CD4-positive, alpha-beta T cell treated with Interleukin-1 beta for 1 hour (primary cell): Measurements from ENCODE around the gene CDH22.

Experiments used
- DNase-seq, 2 donors: peaks; one replicate each; pipeline ENCODE4 v3.0.0-alpha.2; 2020 to 2022

Gene CDH22

GRCh38 chr20:46212252-46212651, 96.0 kb downstream of the CDH22 start:
- DNase-seq = no peak

DNA sequence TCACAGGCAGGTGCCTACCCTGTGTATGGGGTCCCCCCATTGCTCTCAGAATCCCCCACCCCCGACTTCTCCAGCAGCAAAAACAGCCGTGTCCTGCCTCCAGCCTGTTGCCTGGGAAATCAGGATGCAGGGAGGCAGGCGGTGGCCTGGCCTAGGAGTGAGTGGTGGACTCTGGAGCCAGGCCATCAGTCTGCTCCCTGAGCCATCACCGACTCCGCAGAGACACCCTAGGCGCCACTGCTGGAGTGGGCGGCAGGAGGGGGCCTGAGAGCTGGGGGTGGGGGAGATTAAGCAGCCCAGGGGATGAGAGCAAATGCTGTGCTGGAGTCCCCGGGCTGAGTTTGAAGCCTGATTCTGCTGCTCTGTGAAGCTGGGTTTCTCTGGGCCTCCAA, 97.0 kb downstream of the CDH22 start:
- DNase-seq = no peak

GRCh38 chr20:46210672-46211330, 97.5 kb downstream of the CDH22 start:
- DNase-seq = no peak

GRCh38 chr20:46209930-46210671, 98.2 kb downstream of the CDH22 start:
- no peak for DNase-seq

DNA sequence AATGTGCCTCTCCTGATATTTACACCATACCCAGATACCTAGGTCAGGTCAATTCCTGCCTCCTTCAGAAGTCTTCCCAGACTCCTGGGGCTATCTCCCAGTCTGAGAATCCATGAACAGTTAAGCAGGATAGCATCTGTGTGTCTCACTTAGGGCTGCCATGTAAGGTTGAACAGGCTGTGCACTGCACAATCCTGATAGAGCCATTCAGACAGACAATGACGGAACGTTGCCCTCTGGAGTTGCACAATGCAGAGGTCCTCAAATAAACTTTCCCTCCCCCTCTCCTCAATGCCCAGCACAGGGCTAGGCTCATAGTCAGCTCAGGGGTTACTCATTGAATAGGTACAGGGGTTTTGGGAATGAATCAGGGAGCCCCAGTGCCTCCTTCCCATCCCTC, 100.5 kb downstream of the CDH22 start:
- DNase-seq = no peak

DNA sequence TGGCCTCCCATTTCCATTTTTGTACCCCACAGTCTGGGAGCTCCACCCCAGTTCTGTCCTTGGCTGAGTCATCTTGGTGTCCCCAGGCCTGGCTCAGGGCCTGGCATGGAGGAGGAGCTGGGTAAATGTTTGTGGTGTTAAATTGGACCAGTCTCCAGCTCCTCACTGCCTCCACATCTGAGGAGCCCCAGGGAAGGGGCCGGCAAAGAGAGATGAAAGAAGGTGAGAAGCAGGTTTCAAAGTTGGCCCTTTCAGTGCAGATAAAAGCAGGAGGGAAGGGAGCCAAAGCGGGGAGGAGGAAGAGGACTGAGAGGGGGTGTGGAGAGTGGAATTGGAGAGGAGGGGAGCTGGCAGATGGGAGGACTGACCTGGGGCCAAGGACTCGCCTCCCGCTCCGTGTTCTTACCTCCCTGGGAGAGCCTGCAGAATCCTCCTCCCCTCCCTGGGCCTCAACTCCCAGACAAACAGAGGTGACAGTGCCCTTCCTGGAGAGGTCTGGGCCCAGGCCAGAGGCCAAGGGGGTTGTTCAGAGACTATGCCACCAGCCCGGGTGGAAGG, 101.2 kb downstream of the CDH22 start:
- DNase-seq = no peak

GRCh38 chr20:46206025-46206424, 102.3 kb downstream of the CDH22 start:
- peak in 1 of 2 donors; percentile 63 for DNase-seq

DNA sequence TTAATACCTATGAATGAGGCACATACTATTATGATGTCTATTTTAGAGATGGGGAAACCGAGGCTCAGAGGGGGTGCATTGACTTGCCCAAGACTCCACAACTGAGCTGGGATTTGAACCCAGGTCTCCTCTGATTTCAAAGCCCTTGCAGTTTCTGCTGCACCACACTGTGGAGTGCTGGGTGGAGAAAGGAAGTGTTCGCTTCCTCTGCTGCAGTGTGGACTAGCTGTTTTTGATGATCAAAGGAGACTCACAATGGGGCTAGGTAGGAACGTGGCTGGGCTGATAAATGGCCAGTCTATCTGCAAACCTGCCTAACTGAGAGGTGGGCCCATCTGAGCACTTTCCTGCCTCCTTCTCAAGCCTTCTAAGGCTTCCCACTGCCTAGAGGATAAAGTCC, 102.9 kb downstream of the CDH22 start:
- DNase-seq = no peak

- peak in 1 of 2 donors; percentile 4 for DNase-seq
These were observed 103.6 kb downstream of the CDH22 start for GRCh38 chr20:46204594-46205186.

DNA sequence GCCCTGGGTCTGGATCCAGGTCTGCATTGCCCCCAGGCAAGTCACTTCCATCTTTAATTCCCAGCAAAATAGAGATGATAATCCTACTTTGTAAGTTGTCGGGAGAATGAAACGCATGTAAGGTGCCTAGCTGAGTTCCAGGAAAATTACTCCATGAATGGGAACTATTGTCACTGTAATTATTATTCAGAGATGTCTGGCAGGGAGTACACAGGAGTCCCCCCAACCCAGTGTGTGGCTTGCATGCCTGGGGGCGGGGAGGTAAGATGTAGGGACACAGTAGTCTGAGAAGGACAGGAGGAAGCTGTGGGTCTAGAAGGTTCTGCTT, 104.8 kb downstream of the CDH22 start:
- DNase-seq = no peak

DNA sequence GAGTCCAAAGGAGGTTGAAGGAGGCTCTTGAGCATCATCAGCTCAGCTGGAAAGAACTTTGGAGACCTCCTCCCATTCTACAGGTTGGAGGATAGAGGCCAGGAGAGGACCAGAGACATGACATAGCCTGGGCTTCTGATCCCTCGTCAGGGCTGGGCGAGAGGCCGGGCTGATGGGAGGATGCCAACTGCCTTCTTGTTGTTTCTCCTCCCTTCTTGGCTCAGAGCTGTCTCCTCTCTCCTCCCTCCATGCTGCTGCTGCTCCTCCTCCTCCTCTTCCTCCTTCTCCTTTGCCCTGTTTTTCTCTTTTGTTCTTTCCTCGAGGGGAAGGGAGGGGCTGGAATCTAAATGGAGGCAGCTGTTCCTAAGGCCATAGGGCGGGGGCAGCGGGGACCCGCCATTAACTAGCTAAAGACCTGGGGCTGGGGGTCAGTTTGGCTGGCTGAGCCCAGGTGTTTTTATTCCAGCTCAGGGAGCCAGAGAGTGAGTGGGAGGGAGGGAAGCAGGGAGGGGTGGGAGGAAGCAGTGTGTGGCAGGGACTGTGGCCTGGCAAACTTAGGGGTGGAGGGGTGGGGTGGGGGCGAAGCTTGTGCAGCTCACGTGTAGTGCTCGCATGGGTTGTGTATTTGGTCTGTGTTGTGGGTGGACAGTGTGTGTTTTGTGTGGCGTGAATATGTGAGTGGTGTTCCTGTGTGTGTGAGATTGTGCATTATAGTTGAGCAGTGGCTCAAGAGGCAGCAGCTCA, 105.4 kb downstream of the CDH22 start:
- DNase-seq = no peak

DNA sequence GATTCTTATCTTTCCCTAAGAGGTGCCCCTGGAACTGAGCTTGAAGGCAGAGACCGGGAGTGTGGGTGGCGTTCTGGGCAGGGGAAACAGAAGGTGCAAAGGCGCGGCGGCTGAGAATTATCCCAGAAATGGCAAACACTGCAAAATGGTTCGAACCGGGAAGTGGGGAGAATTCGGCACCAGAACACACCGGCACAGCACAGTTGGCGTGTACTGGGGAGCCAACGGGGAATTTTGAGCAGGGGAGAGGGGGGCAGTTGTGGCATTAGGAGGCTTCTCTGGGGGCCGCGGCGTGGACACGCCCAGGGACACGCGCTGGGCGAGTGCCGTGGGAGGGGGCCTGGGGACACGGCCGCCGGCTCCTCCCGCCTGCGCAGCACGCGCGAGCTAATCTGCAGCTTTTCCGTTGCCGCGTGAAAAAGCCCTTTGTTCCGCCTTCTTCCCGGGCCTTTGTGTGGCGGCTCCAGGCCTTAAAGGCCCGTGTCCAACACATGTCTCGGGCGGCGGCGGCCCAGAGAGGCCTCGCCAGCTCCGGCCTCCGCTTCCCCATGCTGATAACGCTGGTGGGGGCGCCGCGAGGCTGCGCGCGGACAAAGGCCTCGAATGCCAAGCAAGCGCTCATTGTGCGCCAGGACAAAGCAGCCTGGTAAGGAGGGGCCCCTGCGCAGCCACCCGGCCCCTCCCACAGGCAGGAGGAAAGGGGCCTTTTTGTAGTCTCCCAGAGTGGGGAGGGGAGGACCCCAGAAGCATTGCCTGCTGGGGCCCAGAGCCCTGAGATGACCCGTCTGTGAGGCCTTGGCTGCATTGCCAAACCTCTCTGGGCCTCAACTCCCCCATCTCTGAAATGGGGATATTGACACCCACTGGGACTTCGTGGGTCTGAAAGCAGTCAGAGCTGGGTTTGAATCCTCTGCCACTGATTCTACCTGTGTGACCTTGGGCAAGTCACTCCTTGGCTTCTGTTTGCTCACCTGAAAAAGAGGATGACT, 107.4 kb downstream of the CDH22 start:
- DNase-seq = no peak

DNA sequence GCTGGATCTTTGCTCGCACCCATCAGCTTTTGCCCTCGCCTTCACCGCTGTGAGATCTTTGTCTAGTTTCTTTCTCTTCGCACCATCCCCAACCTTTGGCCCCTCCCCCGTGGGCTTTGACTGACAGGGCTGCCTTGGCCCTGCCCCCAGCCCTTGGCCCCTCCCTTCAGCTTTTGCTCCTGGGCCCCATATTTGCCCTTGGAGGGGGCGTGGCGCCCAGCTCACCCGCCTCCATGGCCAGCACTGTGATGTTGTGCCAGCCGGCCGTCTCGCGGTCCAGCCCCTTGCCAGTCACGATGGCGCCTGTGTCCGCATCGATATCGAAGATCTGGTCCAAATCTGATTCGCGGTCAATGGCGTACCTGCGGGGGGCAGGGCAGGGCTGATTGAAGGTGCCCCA, 109.1 kb downstream of the CDH22 start:
- peak in 1 of 2 donors; percentile 21 for DNase-seq

DNA sequence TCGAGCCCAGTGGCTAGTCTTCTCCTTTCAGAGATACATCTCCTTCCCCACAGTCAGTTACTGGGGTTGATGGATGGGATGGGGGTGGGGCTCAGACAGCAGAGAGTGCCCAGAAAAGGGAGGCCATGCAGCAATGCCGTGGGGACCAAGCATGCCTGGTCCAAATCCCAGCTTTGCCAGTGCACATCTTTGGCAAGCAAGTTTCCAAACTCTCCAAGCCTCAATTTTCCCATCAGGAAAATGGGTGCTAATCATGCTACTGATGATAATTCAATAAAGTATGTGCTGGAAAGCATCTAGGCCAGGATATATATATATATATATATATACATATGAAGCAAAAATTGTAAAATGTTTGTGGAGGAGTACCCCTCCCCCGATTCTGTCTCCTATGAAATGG, 111.3 kb downstream of the CDH22 start:
- no peak for DNase-seq

DNA sequence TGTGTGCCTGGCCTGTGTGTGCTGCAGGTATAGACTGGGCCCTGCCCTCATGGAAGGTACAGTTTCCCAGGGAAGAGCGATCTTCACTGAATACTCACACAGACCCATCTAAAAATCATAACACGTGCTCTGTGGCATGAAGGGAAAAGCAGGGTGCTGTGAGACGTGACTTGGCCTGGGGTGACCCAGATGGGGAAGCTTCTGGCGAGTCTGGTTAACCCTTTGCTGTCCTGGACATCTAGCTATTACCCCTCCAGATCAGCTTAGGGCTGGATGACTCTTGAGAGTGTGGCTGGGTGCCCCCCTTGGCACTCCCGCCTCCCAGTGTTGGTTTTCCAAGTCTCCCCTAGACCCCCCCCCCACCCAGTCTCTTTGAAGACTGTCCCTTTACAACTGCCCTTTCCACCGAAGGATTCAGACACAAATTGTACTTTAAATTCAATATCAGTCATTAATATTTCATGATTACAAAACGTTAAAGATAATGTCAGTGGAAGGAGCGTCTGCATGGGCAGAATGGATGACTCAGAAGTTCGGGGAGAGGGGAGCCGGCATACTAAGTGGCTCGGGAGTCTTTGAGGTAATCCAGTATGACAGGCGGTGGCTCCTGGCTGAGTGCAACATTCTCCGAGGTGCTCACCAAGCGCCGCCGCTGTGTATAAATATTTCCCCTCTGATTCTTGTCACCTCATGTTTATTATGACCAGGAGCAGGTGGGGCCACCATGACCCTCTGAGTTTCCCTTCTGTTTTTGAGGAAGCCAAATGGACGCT, 112.8 kb downstream of the CDH22 start:
- no peak for DNase-seq

DNA sequence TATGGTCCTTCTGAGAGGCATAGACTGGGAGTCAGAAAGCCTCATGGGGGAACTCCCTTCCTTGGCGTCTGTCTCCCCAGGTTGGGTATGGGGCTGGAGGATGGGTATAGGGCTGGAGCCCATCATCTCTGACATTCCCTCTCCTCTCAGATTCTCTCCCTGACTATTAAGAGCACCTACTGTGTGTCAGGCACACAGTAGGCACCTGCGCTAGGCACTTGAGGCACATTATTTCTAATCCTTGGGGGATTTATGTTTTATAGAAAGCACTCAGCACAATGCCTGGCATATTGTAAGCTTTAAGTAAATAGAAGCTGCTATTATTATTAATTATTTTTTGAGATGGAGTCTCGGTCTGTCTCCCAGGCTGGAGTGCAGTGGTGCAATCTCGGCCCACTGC, 113.9 kb downstream of the CDH22 start:
- no peak for DNase-seq

- no peak for DNase-seq
These were observed 115.8 kb downstream of the CDH22 start for GRCh38 chr20:46192376-46192944.

DNA sequence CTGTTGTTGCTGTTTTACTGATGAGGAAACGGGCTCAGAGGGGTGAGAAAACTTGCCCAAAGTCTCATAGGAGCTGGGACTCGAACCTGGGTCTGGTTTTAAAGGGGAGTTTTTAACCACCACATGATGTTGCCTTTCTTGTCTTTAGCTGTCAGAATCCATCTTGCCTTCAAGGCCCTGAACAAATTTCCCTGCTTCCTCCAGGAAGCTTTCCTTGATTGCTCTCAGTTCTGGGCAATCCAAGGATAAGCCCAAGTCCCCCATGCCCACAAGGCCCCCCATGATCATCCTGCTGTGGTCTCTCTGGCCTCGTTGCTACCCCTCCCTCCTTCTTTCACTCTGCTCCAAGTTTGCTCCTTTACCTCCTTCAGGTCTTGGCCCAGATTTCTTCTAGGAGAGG, 116.7 kb downstream of the CDH22 start:
- no peak for DNase-seq

GRCh38 chr20:46191168-46191540, 117.1 kb downstream of the CDH22 start:
- no peak for DNase-seq

DNA sequence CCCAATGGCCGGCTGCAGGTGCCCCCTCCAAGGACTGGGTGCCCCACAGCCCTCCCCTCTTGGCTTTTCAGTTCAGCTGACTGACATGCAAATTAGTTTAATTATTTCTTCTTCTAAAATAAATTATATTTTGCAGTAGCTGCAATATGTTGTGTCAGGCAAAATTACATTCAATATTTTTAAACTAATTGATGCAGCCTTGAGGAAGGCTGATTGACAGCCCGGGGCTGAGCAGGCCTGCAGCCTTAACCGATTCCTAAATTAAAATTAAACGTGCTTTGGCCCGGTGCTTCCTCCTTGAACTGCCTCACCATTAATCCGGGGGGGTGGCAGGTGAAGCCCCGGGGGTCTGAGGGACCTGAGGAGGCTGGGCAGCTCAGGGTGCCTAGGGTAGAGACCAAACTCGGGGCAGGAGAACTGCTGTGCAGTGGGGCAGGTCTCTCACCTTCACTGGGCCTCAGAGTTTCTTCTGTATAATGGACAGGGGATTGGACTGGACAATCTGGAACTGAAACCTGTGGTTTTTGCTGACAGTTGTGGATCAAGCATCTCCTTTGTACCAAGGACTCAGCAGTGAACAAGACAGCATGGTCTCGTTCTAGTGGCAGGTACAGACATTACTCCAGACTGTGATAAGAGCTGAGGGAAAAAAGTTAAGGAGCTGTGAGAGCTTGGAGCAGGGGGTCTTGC, 117.7 kb downstream of the CDH22 start:
- no peak for DNase-seq
